Activated T-cell treated with anti-CD3 and anti-CD28 coated beads, Interleukin-2, amount 50 U/mL, for 72 hours (primary cell): Measurements from ENCODE around the gene KLF12. TPM values are rescaled to one million over a fixed set of nuclear protein-coding genes. Genes with fewer than 3 reads are reported as not detected.

ENCODE experiments used
- ATAC-seq, 2 donors: fragments of 150-1000 bp; cut with Tn5 transposase; replicated peaks in 1 of 2; 2 replicates each; pipeline ENCODE4 v1.10.0; 2021; ENCODE audit warnings: moderate library complexity in 2 of 2, mild to moderate bottlenecking in 1 of 2
- DNase-seq, 2 donors: peaks; one replicate each; pipeline ENCODE4 v3.0.0; 2021 to 2022; ENCODE audit warnings: mixed read lengths in 1 of 2
- H3K27ac Mint-ChIP-seq: one replicate; pipeline ENCODE4 v1.8.0; 2022; ENCODE audit warnings: mild to moderate bottlenecking, moderate library complexity, mixed read lengths
- H3K27me3 Mint-ChIP-seq: one replicate; pipeline ENCODE4 v1.8.0; 2022; ENCODE audit warnings: low read depth, mixed read lengths
- H3K36me3 Mint-ChIP-seq, 2 donors: one replicate each; pipeline ENCODE4 v1.8.0; 2022; ENCODE audit warnings: mixed read lengths in 2 of 2, mild to moderate bottlenecking in 1 of 2; ENCODE audit not compliant: insufficient read depth in 2 of 2
- H3K4me1 Mint-ChIP-seq: one replicate; pipeline ENCODE4 v1.8.0; 2022; ENCODE audit warnings: low read depth, mixed read lengths
- H3K4me3 Mint-ChIP-seq, 2 donors: one replicate each; pipeline ENCODE4 v1.8.0; 2022; ENCODE audit warnings: mild to moderate bottlenecking in 2 of 2, mixed read lengths in 2 of 2, moderate library complexity in 2 of 2
- H3K9me3 Mint-ChIP-seq, 2 donors: one replicate each; pipeline ENCODE4 v1.8.0; 2022; ENCODE audit warnings: mixed read lengths in 2 of 2
- total RNA-seq, 2 donors: library from RNA; stranded (reverse); gene quantifications; one replicate each; pipeline ENCODE4 v1.2.3, GENCODE V29; 2022

KLF12 gene
- total RNA-seq, 2 donors from 2014 or later: 32.0 to 42.1 TPM

- DNase-seq (no peak), ATAC-seq (no peak)
- Mint-ChIP-seq H3K36me3 (peaks cover 3 to 12% of the 10 kb centered on the region in 2 donors), H3K9me3 (no peaks in the 10 kb centered on the region), H3K27ac (no peak overlapping the region), H3K4me1 (peaks cover 67% of the 10 kb centered on the region), H3K4me3 (no peak overlapping the region), H3K27me3 (no peaks in the 10 kb centered on the region)
Measured at GRCh38 chr13:74087357-74087756, 46.8 kb downstream of the KLF12 start.
